ENCODE measurements around the gene LRCH1.

Gene LRCH1

DNA sequence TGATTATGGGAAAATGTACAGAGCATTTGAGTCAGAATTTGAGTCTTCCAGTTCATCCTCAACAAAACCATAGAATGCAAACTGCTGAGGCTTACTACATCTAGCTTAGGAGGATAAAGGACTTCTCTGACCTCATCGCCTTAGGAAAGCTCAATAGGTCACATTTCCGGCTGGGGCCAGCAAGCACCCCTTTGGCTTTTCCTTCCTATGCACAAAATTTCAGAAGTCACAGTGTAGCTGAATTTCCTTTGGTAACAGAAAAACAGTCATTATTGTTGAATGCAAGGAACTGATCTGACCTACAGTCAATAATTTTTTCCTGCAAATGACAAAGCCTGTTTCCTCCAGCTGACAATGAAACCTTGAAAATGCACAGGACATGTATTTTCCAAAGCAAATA is 32.8 kb upstream of the LRCH1 start:
- TF ChIP-seq, protein P1, sequence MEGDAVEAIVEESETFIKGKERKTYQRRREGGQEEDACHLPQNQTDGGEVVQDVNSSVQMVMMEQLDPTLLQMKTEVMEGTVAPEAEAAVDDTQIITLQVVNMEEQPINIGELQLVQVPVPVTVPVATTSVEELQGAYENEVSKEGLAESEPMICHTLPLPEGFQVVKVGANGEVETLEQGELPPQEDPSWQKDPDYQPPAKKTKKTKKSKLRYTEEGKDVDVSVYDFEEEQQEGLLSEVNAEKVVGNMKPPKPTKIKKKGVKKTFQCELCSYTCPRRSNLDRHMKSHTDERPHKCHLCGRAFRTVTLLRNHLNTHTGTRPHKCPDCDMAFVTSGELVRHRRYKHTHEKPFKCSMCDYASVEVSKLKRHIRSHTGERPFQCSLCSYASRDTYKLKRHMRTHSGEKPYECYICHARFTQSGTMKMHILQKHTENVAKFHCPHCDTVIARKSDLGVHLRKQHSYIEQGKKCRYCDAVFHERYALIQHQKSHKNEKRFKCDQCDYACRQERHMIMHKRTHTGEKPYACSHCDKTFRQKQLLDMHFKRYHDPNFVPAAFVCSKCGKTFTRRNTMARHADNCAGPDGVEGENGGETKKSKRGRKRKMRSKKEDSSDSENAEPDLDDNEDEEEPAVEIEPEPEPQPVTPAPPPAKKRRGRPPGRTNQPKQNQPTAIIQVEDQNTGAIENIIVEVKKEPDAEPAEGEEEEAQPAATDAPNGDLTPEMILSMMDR (IDR thresholded peaks at IDR 0.05) = no peak

DNA sequence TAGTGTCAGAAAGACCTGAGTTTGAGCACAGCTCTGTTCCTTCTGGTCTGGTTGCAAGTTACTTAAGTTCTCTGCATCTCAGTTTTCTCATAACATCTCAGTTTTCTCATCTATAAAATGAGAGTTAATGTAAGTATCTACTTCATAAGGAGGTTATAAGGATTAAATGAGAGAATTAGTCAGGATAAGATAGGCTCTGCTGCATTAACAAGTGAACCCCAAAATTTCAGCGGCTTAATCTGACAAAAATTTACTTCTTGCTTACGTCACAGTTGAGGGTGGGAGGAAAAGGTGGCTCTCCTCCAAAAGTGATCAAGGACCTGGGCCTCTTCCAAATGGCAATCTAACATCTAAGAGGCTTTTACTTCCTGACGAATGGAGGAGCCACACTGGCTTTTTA is 31.5 kb upstream of the LRCH1 start:
- TF ChIP-seq, protein P1 (IDR thresholded peaks at IDR 0.05) = no peak

DNA sequence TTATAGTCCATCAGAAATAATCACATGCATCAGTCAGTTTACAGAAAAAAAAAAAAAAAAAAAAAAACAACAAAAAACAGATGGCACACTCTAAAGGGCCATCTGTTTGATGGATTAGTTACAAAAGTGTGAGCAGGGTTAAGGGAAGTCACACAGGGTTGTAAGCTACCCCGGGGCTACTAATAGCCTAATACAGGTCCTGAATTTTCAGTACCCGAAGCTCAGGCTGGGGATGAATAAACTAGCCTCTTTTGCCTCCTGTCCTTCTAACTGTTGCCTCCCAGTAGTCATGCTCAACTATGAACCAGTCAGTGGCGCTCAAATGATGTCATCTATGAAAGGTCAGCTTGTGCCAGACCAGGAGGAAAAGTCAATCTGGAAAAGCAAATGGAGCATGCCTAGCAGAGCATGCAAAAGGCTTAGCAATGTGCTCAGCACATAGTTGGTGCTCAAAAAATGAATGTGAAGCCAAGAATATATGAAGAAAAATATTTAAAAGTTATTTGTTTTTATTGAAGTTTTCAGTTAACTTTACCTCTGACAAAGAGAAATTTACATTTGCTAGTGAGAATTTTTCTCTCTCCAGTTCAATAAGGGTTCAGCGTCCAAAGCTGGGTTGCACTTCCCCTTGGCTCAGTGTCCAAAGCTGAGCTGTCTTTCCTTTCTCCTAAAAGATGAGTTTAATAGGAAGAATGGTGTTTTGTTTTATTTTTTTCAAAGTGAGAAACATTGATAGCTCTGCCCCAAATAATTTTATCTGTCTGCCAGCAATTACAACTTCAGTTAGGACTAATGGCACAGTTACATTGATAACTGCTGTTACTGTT is 30.8 kb upstream of the LRCH1 start:
- TF ChIP-seq, protein P1 (IDR thresholded peaks at IDR 0.05) = no peak

DNA sequence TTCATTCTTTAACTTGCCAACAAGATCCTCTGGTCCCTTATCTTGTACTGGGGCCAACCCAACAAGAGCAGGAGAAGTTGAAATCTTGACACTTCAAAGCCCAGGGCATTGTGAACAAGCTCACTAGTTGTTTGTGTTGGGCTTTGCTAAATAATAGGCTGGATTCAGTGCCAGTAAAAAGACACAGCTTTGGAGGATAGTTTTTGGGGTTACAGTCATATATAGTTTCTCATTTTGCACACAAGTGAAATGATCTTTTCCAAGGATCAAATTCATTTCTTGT is 30.3 kb upstream of the LRCH1 start:
- TF ChIP-seq, protein P1 (IDR thresholded peaks at IDR 0.05) = no peak

DNA sequence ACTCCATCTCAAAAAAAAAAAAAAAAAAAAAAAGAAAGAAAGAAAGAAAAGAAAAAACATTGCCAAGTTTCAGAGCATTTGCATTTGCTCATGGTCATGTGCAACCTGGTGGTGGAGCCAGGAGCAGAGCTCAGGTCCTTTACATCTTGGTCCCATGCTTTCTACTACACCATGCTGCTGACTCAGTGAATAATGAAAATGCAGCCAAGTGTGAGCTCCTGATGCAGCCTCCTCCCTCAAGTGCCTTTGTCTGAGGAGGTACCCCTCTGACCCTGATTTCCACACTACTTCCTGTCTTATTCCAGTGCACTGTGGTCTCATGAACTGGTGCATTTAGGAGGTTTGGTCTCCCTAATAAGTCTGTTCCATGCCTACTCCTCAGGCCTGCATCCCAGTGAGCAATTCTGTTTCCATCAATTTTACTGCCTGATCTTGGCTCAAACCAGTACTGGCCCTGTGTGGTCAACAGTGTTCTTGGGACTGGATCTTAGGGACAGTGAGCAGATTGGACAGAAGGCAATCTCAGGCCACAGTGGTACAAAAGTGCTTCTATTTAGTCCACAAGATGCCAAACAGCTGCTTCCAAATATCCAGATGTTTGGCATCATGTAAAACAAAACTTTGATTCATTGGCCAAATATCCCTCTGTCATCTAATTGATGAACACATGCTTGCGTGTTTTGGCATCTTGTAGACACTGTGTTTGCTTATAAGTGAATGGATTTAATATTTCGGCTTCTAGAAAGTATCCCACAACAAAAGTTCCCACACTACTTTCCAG is 28.8 kb upstream of the LRCH1 start:
- TF ChIP-seq, protein P1 (IDR thresholded peaks at IDR 0.05) = no peak

DNA sequence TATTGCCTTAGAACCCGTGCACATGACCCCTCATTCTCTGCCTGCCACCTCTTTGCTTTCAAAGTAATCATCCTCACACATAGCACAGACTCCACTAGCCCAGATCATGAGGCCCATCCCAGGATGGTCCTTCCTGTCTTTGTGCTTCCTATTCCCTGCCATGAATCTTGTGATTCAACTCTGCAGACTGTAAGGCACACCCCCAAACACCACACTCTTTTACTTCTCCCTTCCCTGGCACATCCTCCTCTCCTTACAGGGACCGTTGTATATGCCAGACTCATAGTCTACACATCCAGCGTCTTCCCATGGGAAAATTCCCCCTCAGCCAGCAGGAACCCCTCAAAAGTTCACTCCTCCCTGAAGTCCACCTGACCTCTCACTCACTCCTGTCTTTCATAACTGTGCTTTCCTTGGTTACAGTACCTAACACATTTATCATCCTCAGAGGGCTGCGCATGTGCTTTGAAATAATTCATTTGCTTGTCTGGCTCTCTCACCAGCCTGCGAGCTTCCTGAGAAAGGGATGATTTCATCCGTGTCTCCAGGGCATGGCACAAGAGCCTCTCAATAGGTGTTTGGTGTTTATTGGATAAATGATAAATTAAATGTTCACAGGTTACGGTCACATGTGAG is 26.8 kb upstream of the LRCH1 start:
- TF ChIP-seq, protein P1 (IDR thresholded peaks at IDR 0.05) = no peak

DNA sequence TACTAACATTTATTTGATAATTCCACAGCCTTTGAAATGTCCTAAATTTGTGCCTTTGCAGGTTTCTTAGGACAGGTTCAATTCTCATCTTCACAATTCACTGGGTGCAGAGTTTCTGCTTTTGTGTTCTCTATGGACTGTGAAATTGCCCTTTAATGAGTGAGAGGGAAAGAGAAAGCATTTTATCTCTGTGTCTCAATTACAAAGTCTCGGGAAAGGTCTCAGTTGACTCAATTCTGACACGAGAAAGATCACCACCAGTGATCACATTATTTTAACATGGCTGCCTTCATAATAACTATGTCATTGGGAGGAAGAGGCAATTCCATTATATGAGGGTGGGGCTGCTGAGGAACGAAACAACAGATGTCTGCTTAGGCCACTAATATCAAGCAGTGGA is 26.2 kb upstream of the LRCH1 start:
- TF ChIP-seq, protein P1 (IDR thresholded peaks at IDR 0.05) = no peak

Data from LNCAP (cell line).